T-helper 17 cell (primary cell): ENCODE measurements around the gene PACSIN1. TPM values are rescaled to one million over a fixed set of nuclear protein-coding genes. Genes with fewer than 3 reads are reported as not detected.
A peak's percentile ranks its signal among the peaks of the same experiment; 100 is the strongest.

Experiments used
- ATAC-seq: fragments of 150-1000 bp; cut with Tn5 transposase; 2 replicates; pipeline ENCODE4 v1.10.0; 2021; ENCODE audit warnings: mild to moderate bottlenecking, moderate library complexity
- DNase-seq, 3 donors: peaks; one replicate each; pipeline versions ENCODE4 v3.0.0 to v3.0.0-alpha.2; 2020 to 2021
- H3K9me3 ChIP-seq: one replicate; pipeline ENCODE4 v1.7.0; 2013; ENCODE audit warnings: low read length, mild to moderate bottlenecking; ENCODE audit not compliant: control insufficient read depth, poor library complexity, severe bottlenecking
- H3K27ac Mint-ChIP-seq: one replicate; pipeline ENCODE4 v1.8.0; 2022; ENCODE audit warnings: mild to moderate bottlenecking, moderate library complexity, mixed read lengths
- H3K27me3 Mint-ChIP-seq: one replicate; pipeline ENCODE4 v1.8.0; 2022; ENCODE audit warnings: mixed read lengths
- H3K36me3 Mint-ChIP-seq: one replicate; pipeline ENCODE4 v1.8.0; 2022; ENCODE audit warnings: low read depth, mixed read lengths
- H3K4me1 Mint-ChIP-seq: one replicate; pipeline ENCODE4 v1.8.0; 2022; ENCODE audit warnings: mild to moderate bottlenecking, mixed read lengths
- H3K4me3 Mint-ChIP-seq: one replicate; pipeline ENCODE4 v1.8.0; 2022; ENCODE audit warnings: mild to moderate bottlenecking, moderate library complexity, mixed read lengths
- total RNA-seq, 4 donors: library from RNA in 2 of 4; stranded (reverse) in 2 of 4; gene quantifications; one replicate each; pipeline ENCODE4 v1.2.3 and lab custom pipeline; 2022 to 2026

The PACSIN1 gene
- total RNA-seq, 2 donors from 2014 or later, result 0.40 to 0.50 TPM

- Mint-ChIP-seq H3K27ac (no peak overlapping the region), H3K4me1 (peaks cover 2% of the 10 kb centered on the region), H3K36me3 (no peaks in the 10 kb centered on the region), H3K4me3 (no peak overlapping the region), H3K27me3 (no peaks in the 10 kb centered on the region)
- no peak for DNase-seq
- ATAC-seq, result no peak
- H3K9me3 ChIP-seq, result no peaks in the 10 kb centered on the region
Measured at GRCh38 chr6:34441526-34441925, 24.4 kb upstream of the PACSIN1 start.

GRCh38 chr6:34445313-34445860 lies 20.5 kb upstream of the PACSIN1 start:
- no peaks in the 10 kb centered on the region for H3K9me3 ChIP-seq
- Mint-ChIP-seq H3K27ac (no peak overlapping the region), H3K4me1 (peaks cover 2% of the 10 kb centered on the region), H3K36me3 (no peaks in the 10 kb centered on the region), H3K4me3 (no peak overlapping the region), H3K27me3 (no peaks in the 10 kb centered on the region)
- no peak for DNase-seq
- no peak for ATAC-seq

GRCh38 chr6:34447386-34447785 lies 18.5 kb upstream of the PACSIN1 start:
- no peaks in the 10 kb centered on the region for H3K27me3 Mint-ChIP-seq
- H3K4me1 Mint-ChIP-seq, result no peaks in the 10 kb centered on the region
- H3K27ac Mint-ChIP-seq, result no peak overlapping the region
- H3K36me3 Mint-ChIP-seq, result no peaks in the 10 kb centered on the region
- DNase-seq (no peak), ATAC-seq (no peak)
- H3K4me3 Mint-ChIP-seq, result no peak overlapping the region
- no peaks in the 10 kb centered on the region for H3K9me3 ChIP-seq

GRCh38 chr6:34447910-34448309 lies 18.0 kb upstream of the PACSIN1 start:
- no peaks in the 10 kb centered on the region for H3K4me1 Mint-ChIP-seq
- ATAC-seq (no peak), DNase-seq (no peak)
- no peak overlapping the region for H3K4me3 Mint-ChIP-seq
- no peaks in the 10 kb centered on the region for H3K9me3 ChIP-seq
- no peaks in the 10 kb centered on the region for H3K36me3 Mint-ChIP-seq
- no peaks in the 10 kb centered on the region for H3K27me3 Mint-ChIP-seq
- no peak overlapping the region for H3K27ac Mint-ChIP-seq

GRCh38 chr6:34451192-34451591 lies 14.7 kb upstream of the PACSIN1 start:
- no peaks in the 10 kb centered on the region for H3K9me3 ChIP-seq
- Mint-ChIP-seq H3K4me3 (no peak overlapping the region), H3K27ac (no peak overlapping the region), H3K4me1 (no peaks in the 10 kb centered on the region), H3K27me3 (no peaks in the 10 kb centered on the region), H3K36me3 (no peaks in the 10 kb centered on the region)
- ATAC-seq, result no peak
- DNase-seq, result no peak

GRCh38 chr6:34455831-34456230 lies 10.0 kb upstream of the PACSIN1 start:
- no peaks in the 10 kb centered on the region for H3K27me3 Mint-ChIP-seq

GRCh38 chr6:34457382-34457741 lies 8.5 kb upstream of the PACSIN1 start:
- Mint-ChIP-seq H3K36me3 (no peaks in the 10 kb centered on the region), H3K27ac (no peak overlapping the region), H3K4me1 (no peaks in the 10 kb centered on the region), H3K4me3 (no peak overlapping the region), H3K27me3 (no peaks in the 10 kb centered on the region)
- DNase-seq, result no peak
- H3K9me3 ChIP-seq, result no peaks in the 10 kb centered on the region
- no peak for ATAC-seq

More at GRCh38 chr6:34455831-34456230, 10.0 kb upstream of the PACSIN1 start:
- H3K36me3 Mint-ChIP-seq, result no peaks in the 10 kb centered on the region
- H3K4me1 Mint-ChIP-seq, result no peaks in the 10 kb centered on the region
- DNase-seq, result no peak
- no peaks in the 10 kb centered on the region for H3K9me3 ChIP-seq
- no peak overlapping the region for H3K4me3 Mint-ChIP-seq
- no peak for ATAC-seq
- no peak overlapping the region for H3K27ac Mint-ChIP-seq

GRCh38 chr6:34457742-34458735 lies 7.8 kb upstream of the PACSIN1 start:
- ATAC-seq (no peak), DNase-seq (no peak)
- H3K4me3 Mint-ChIP-seq, result no peak overlapping the region
- H3K9me3 ChIP-seq, result no peaks in the 10 kb centered on the region
- no peaks in the 10 kb centered on the region for H3K36me3 Mint-ChIP-seq
- no peaks in the 10 kb centered on the region for H3K4me1 Mint-ChIP-seq
- H3K27ac Mint-ChIP-seq, result no peak overlapping the region
- H3K27me3 Mint-ChIP-seq, result peaks cover 7% of the 10 kb centered on the region

GRCh38 chr6:34459899-34460593 lies 5.8 kb upstream of the PACSIN1 start:
- peaks cover 10% of the 10 kb centered on the region for H3K27me3 Mint-ChIP-seq
- ATAC-seq, result peak; percentile 80
- no peak overlapping the region for H3K4me3 Mint-ChIP-seq
- no peaks in the 10 kb centered on the region for H3K9me3 ChIP-seq
- H3K4me1 Mint-ChIP-seq, result peaks cover under 1% of the 10 kb centered on the region
- peak in 1 of 3 donors; percentile 29 for DNase-seq
- no peak overlapping the region for H3K27ac Mint-ChIP-seq
- no peaks in the 10 kb centered on the region for H3K36me3 Mint-ChIP-seq

- no peaks in the 10 kb centered on the region for H3K9me3 ChIP-seq
- Mint-ChIP-seq H3K27me3 (peaks cover 14% of the 10 kb centered on the region), H3K4me1 (peaks cover 5% of the 10 kb centered on the region), H3K36me3 (no peaks in the 10 kb centered on the region), H3K4me3 (no peak overlapping the region), H3K27ac (no peak overlapping the region)
- ATAC-seq (no peak), DNase-seq (no peak)
Measured at GRCh38 chr6:34460796-34461507, 4.9 kb upstream of the PACSIN1 start.

- Mint-ChIP-seq H3K36me3 (no peaks in the 10 kb centered on the region), H3K4me1 (peaks cover 5% of the 10 kb centered on the region), H3K27ac (no peak overlapping the region), H3K27me3 (peaks cover 14% of the 10 kb centered on the region), H3K4me3 (no peak overlapping the region)
- ATAC-seq (no peak), DNase-seq (no peak)
- no peaks in the 10 kb centered on the region for H3K9me3 ChIP-seq
Measured at GRCh38 chr6:34462010-34462409, 3.9 kb upstream of the PACSIN1 start.

GRCh38 chr6:34462551-34462971 lies 3.3 kb upstream of the PACSIN1 start:
- H3K36me3 Mint-ChIP-seq, result no peaks in the 10 kb centered on the region
- no peaks in the 10 kb centered on the region for H3K9me3 ChIP-seq
- no peak overlapping the region for H3K4me3 Mint-ChIP-seq
- no peak for ATAC-seq
- no peak overlapping the region for H3K27ac Mint-ChIP-seq
- H3K4me1 Mint-ChIP-seq, result peaks cover 5% of the 10 kb centered on the region
- peaks cover 14% of the 10 kb centered on the region for H3K27me3 Mint-ChIP-seq
- DNase-seq, result no peak

GRCh38 chr6:34463299-34463698 lies 2.6 kb upstream of the PACSIN1 start:
- DNase-seq, result no peak
- ATAC-seq, result no peak
- peak overlapping the region; percentile 29 for H3K27ac Mint-ChIP-seq
- no peaks in the 10 kb centered on the region for H3K36me3 Mint-ChIP-seq
- no peaks in the 10 kb centered on the region for H3K9me3 ChIP-seq
- H3K4me1 Mint-ChIP-seq, result peaks cover 5% of the 10 kb centered on the region
- H3K4me3 Mint-ChIP-seq, result no peak overlapping the region
- peaks cover 14% of the 10 kb centered on the region for H3K27me3 Mint-ChIP-seq
